GOT3 (cell line): ENCODE data around the gene EPB41L5.
"Not testable (repeated sequence)": the region's sequence is repeated elsewhere in the genome, so short reads cannot be mapped to it uniquely, and the experiment has no call there.

Experiments used
- DNase-seq: peaks from one replicate; lab custom pipeline; 2025; ENCODE audit warnings: mixed read lengths; lab: John Stamatoyannopoulos, UW

The EPB41L5 gene

DNA sequence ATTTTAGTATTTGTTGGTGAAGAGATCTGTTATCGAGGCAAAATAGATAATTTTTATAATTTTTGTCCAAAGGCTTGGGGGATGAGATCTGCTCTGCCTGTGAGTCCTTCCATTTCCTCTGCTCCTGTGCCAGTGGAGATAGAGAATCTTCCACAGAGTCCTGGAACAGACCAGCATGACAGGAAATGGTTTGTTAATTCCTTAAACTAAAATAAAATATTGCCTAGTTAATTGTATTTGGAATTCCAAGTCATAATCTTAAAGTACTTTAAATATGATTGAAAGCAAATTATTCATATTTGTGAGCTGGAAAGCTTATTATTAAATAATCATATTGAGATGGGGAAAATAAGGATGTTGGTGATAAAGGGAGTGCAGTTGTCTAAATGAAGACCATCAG is 87.8 kb downstream of the EPB41L5 start:
- no peak for DNase-seq

DNA sequence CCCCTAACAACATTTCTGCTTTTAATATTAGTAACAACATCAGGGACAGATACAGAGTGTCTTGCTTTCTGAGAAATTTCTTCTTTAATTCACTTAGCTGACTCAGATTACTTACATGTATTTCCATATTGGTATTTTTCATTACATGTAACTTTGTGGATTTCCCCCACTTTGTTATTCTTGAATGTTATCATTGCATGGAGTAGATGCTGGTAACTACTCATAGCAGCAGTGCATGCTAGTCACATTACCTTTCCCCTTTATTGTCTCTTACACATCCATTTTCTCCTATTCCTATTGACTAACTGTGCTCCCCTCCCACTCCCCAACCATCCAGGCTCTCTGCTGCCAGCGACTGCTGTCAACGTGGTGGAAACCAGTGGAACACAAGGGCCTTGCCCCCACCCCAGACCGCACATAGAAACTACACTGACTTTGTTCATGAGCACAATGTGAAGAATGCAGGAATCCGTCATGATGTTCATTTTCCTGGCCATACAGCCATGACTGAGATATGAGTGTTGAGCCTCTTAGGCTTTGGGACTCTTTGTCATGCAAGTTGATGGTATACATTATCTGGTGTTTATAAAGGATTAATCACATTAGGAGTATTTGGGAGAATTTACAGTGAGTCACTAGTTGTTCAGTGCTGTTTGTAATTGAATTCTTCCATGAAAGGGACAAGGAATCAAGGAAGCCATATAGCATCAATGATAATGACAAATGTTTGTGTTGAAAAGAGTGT is 91.0 kb downstream of the EPB41L5 start:
- no peak for DNase-seq

DNA sequence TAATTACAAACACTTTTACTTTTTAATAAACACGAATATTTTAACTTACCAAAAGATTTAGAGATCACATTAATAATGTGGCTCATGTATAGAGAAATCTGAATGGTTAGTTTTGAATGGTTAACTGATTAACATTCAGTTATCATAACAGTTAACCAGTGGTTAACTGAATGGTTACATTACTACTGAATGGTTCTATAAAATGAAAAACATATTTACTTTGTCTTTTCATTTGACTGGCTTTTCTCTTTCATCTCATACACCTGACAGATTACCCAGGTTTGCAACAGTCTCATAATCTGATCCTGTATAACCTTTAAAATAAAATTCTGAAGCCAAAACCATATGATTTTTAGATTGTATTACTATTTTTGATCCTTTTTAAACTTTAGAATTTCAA is 91.9 kb downstream of the EPB41L5 start:
- DNase-seq: no peak

DNA sequence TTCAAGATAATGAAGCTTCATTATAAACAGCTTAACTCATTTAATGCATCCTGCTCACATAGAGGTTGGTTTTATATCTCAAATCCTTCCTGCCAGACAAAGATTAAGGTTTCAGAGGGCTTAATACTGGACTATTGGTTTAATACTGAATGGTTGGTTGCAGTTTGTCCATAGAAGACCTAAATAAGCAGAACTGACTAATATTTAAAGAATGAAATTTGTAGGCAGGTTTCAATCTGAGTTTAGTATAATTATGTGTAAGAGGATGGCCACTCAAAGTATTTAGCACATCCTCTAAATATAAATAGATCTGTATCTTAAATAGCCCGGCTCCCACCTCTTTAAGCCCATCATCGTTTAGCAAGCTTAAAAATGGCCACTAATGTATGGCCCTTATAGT is 92.5 kb downstream of the EPB41L5 start:
- DNase-seq: no peak

DNA sequence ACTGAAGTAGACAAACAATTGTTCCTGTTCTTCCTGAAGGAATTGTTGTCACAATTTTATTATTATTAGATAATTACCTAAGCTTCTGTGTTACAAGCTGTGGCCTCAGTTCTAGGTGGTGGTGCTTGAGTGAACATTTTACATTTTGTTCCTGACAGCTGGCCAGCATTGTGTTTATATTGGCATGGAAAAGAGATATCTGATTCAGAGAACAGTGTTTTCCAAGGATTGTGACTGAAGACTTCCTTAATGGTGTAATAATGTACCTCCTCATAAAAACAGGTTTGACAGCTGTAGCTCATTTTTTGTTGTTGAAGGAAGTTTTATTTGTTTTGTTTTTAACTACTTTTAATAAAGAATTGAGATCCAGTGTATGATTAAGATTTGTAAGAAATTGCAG is 95.2 kb downstream of the EPB41L5 start:
- DNase-seq: no peak

DNA sequence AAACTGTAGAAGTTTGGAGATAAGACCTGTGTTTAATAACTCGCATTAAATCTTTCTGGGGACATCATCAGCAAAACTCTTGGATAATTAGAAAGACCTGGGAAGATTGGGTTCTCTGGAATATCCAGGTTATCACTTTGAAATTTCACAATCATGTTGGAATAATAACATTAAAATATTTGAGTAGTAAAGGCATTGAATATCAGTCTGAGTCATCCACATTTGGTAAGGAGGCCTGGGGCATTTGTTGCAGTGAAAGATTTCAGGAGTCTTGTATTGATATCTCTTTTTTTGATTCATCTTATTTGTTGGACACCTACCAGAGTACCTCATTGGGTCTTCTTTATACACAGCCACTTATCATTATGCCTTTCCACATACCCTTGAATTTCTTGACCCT is 95.9 kb downstream of the EPB41L5 start:
- DNase-seq: no peak

DNA sequence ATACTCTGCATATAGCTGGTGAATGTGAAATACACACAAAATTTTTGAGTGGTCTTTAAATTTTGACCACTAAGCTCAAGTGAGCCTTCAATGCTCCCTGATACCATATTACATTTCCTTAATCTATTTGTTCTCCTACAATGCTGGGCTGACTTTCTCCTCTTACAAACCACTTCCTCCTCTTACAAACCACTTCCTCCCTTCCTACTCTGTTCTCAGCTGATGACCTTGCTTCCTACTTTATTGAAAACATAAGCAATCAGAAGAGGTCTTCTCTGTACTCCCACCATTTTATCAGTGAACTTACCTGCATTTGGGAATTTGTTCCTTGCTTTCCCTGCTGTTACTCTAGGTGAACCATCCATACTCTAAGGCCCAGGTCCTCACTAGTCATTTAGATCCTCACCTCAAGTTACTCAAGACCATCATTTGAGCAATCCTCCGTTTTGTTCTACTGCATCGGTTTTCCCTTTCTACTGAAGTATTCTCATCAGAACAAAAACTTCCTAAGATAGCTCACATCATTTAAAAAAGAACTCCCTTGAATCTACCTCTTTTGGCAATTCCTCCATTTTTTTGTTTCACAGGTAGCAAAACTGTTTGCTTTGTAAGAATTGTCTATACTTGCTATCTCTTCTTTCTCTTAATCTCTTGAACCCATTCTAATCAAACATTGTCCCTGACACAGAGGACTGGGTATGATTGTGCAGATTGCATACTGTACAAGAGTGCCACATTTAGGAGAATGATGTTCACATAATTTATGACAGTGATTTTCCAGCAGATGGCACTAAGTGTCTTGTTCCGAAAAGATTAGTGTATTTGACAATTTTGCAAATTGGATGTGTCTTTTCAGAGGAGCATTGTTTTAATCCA is 96.5 kb downstream of the EPB41L5 start:
- no peak for DNase-seq

DNA sequence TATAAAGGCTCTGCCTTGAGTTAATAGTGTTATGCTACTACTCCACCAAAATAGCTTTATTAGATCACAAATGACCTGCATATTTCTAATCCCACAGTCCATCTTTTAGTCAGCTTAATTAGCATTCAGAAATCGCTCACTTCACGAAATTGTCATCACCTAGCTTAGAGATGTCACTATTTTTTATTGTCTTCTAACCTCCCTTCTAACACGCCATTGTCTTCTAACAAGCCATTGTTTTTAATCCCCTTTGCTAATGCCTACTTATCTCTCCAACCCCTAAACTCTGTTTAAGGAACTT is 97.1 kb downstream of the EPB41L5 start:
- no peak for DNase-seq

DNA sequence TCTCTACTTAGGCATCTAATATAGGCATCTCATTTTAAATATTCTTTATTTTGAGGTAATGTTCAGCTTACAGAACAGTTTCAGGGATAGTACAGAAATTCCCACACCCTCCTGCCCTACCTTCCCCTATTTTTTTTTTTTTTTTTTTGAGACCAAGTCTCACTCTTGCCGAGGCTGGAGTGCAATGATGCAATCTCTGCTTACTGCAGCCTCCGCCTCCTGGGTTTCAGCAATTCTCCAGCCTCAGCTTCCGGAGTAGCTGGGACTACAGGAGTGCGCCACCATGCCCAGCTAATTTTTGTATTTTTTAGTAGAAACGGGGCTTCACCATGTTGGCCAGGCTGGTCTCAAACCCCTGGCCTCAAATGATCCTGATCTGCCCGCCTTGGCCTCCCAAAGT is 97.6 kb downstream of the EPB41L5 start:
- DNase-seq: no peak

DNA sequence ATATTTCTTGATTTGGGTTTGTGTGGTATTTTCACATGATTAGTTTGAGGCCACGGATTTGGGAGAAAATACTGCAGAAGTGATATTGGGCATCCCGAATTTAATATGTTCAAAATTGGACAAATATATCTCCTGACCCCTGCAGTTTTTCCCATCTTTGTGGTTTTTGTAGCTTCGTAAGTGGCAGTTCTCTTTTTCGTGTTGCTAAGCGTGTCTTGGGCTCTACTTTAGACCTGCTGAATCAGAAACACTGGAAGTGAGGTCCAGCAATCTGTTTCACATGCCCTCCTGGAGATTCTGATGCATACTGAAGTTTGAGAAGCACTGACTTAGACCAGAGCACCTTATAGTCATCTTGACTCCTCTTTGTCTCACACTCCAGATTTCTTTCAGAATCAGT is 98.3 kb downstream of the EPB41L5 start:
- no peak for DNase-seq

DNA sequence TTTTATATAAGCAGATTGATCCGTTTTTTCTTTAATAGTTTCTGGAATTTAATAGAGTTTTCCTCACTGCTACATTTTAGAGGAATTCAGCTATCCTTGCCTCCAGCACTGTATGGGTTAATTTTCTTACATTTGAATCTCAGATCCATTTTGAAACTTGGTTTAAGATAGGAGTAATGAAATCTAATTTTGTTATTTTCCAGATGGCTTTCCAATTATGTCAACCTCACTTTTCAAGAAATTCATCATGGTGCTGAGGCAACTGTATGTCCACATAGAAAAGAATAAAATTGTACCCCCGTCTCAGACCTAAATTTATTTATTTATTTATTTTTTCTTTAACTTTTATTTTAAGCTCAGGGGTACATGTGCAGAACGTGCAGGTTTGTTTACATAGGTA is 105.1 kb downstream of the EPB41L5 start:
- no peak for DNase-seq

DNA sequence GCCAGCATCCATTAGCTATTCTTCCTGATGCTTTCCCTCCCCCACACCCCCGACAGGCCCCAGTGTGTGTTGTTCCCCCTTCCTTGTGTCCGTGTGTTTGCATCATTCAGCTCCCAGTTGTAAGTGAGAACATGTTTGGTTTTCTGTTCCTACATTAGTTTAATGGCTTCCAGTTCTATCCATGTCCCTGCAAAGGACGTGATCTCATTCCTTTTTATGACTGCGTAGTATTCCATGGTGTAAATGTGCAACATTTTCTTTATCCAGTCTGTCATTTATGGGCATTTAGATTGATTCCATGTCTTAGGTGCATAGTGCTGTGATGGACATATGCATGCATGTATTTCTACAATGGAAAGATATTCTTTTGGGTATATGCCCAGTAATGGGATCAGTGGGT is 105.6 kb downstream of the EPB41L5 start:
- no peak for DNase-seq

DNA sequence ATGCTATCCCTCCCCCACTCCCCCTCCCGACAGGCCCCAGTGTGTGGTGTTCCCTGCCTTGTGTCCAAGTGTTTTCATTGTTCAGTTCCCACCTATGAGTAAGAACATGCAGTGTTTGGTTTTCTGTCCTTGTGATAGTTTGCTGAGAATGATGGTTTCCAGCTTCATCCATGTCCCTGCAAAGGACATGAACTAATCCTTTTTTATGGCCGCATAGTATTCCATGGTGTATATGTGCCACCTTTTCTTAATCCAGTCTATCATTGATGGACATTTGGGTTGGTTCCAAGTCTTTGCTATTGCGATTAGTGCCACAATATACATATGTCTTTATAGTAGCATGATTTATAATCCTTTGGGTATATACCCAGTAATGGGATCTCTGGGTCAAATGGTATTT is 108.5 kb downstream of the EPB41L5 start:
- DNase-seq: not testable (repeated sequence)

DNA sequence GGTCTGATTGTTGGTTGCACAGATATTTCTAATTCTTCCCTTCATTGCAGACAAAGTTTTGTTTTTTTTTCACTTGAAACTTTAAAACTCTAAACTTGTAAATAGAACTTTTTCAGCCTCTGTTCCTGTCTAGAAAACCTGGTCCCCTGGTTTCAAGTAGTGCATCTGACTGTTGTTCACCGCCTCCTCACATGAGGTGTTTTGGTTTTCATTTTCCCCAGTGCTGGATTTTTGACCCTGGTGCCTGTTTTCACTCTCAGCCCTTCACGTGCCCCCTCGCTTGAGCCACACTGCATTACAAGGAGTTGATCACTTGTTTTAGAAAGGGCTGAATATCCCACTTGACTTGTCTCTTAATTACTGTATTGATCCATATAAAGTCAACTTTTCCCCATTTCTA is 110.2 kb downstream of the EPB41L5 start:
- DNase-seq: no peak

DNA sequence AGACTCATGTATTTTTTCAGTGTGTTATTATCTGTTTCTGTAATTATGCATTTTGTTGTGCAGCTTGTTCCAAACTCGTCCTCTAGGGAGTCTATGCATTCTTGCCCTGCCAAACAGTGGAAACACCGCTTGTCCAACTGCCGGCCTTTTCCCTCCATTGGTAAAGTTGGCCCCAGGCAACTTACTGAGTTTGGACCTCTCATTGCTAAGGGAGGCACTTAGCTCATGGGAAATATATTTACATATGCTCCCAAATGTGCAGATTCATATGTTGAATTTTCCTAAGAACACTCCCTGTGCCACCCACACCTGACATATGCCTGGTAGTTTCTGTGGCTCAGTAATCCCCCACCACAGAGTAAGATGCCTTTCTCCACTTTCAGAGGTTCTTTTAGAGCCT is 112.3 kb downstream of the EPB41L5 start:
- no peak for DNase-seq

DNA sequence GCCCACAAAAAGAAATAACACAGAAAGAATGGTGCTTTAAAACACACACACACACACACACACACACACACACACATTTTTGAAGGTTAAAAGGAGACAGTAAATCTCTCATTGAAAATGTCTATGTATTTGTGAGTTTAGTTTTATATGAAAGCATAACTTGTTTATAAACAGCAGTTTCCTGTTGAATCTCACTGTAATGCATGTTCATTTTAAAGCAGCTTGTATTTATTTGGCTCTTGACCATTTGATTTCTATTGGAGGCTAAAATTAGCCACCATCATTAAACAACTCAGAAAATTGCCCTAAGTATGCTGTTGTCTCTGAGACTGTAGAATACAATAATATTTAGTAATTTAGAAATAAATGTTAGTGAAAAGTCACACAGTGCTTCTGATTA is 115.3 kb downstream of the EPB41L5 start:
- DNase-seq: no peak

DNA sequence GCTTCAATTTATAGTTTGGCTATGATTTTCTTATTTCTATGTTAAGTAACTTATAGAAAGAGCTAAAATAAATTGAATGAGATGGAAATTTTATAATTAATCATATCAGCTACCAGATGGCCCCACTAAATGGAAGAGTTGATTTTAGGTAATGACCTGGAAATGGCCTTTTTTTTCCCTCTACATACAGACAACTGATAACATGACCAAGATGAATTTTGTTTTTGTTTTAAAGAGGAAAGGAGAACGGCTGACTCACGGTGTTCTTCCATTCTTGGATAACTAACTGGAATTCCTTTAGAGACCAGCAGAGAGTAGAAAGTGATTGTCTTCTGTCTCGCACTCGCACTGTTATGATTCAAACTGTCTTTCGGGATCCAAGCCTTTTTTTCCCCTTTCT is 119.3 kb downstream of the EPB41L5 start:
- DNase-seq: no peak

DNA sequence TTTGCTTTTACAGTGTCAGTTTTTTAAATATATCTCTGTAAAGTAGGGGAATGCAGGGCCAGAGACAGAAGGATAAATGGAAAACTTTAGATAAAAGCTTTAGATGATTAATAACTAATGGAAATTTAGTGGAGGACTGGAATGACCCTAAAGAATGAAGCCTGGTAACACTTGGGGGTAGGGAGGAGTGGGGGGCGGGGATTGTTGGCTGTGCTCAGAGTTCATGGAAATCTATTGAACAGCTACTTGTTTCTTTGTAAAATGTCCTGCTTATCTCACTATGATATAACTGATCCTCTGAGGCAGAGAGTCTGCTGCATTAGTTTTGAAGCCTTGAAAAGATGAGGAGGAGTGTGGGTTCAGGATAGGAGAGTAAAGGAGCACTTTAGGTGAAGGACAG is 119.8 kb downstream of the EPB41L5 start:
- no peak for DNase-seq

DNA sequence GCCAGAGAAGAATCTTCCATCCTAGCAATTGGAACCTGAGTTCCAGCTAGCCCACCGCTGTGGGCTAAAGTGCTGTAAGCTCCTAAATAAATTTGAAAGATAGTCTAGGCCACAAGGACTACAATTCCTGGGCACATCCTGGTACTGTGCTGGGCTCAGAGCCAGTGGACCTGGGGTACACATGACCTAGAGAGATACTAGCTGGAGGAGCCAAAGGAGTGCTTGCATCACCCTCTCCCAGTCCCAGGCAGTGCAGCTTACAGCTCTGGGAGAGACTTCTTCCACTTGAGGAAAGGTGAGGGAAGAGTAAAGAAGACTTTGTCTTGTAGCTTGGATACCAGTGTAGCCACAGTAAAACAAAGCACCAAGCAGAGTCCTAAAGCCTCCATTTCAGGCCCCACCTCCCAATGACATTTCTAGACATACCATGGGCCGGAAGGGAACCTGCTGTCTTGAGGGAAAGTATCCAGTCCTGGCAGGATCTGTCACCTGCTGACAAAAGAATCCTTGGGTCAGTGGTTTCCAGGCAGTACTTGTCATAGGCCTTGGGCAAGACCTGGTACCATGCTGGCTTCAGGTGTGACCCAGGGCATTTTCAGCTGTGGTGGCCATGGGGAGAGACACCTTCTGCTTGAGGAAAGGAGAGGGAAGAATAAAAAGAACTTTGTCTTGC is 120.8 kb downstream of the EPB41L5 start:
- DNase-seq: no peak

DNA sequence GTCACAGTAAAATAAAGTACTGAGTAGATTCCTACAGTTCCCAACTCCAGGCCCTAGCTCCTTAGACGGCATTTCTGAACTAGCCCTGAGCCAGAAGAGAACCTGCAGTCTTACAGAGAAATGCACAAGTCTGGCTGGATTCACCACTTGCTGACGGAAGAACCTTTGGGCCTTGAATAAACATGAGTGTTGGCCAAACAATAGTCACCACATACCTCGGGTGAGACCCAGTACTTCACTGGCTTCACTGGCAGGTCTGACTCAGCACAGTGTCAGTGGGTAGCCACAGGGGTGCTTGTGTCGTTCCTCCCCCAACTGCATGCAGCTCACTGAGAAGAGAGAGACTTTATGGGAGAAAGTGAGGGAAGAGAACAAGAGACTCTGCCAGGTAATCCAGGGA is 121.4 kb downstream of the EPB41L5 start:
- DNase-seq: no peak

DNA sequence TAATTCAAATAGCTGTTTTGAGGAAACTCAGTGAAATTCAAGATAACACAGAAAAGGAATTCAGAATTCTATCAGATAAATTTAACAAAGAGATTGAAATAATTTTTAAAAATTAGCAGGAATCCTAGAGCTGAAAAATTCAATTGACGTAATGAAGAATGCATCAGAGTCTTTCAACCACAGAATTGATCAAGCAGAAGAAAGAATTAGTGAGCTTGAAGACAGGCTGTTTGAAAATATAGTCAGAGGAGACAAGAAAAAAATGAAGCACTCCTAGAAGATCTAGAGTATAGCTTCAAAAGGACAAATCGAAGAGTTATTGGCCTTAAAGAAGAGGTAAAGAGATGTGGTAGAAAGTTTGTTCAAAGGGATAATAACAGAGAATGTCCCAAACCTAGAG is 122.1 kb downstream of the EPB41L5 start:
- not testable (repeated sequence) for DNase-seq

DNA sequence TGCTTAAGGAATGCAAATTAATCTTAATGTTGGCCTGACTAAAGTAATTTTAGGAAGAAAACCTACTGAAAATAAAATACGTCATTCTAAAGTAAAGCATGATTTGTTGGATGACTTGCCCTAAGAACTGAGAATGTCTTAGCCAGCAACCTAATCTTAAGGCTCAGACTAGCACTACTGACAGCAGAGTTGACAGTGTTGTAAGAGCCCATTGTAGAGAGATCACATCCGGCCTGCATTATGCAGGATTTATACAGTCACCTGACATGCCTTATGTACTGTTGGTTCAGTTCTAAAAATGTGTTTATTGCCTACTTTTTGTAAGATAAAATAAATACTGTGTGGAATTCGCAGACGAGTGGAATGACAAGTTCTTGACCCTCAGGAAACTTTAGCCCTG is 128.0 kb downstream of the EPB41L5 start:
- no peak for DNase-seq
